SU-DHL-6 (cell line): ENCODE measurements around the gene KLB.

Source experiments
- H2AFZ ChIP-seq: fragments of 200-600 bp; sonication (generic); 2 replicates; pipeline ENCODE4 v1.6.1; 2014; ENCODE audit warnings: low read depth, mild to moderate bottlenecking, moderate library complexity, mixed read lengths, antibody characterized with exemption, low read length; ENCODE audit not compliant: severe bottlenecking
- H3F3A ChIP-seq: fragments of 200-600 bp; shearing (Covaris generic); 2 replicates; pipeline ENCODE4 v1.6.0; 2016; ENCODE audit warnings: antibody characterized with exemption, mild to moderate bottlenecking; ENCODE audit not compliant: insufficient read depth
- H3K27ac ChIP-seq: fragments of 200-600 bp; sonication (generic); 2 replicates; pipeline ENCODE4 v1.5.1; 2016; ENCODE audit warnings: low read depth, mild to moderate bottlenecking, low read length, moderate library complexity, mixed read lengths
- H3K27me3 ChIP-seq: fragments of 200-600 bp; sonication (generic), shearing (Covaris generic); 2 replicates; pipeline ENCODE4 v1.6.0; 2014; ENCODE audit warnings: mild to moderate bottlenecking, low read length
- H3K36me3 ChIP-seq: fragments of 200-600 bp; sonication (generic); 2 replicates; pipeline ENCODE4 v1.6.1; 2014; ENCODE audit warnings: mild to moderate bottlenecking, low read length, mixed read lengths
- H3K4me2 ChIP-seq: fragments of 300-600, 200-600 bp; shearing (Covaris generic), sonication (generic); 2 replicates; pipeline ENCODE4 v1.6.0; 2014; ENCODE audit warnings: low read length, low read depth, mild to moderate bottlenecking; ENCODE audit not compliant: poor library complexity, severe bottlenecking
- H3K4me3 ChIP-seq: fragments of 200-600 bp; sonication (generic); 2 replicates; pipeline ENCODE4 v1.5.1; 2014; ENCODE audit warnings: antibody characterized with exemption, low read length, mild to moderate bottlenecking, mixed read lengths; ENCODE audit not compliant: insufficient read depth, poor library complexity, severe bottlenecking
- H3K79me2 ChIP-seq: fragments of 200-600 bp; sonication (generic); 2 replicates; pipeline ENCODE4 v1.6.1; 2014; ENCODE audit warnings: mild to moderate bottlenecking, low read length, moderate library complexity; ENCODE audit not compliant: insufficient read depth
- H3K9ac ChIP-seq: fragments of 200-600 bp; sonication (generic); 2 replicates; pipeline ENCODE4 v1.7.0; 2014; ENCODE audit warnings: mild to moderate bottlenecking, low read length
- H3K9me2 ChIP-seq: fragments of 200-600 bp; sonication (generic); replicated peaks from 2 replicates; pipeline ENCODE4 v1.6.1; 2014; ENCODE audit warnings: low read length; ENCODE audit not compliant: insufficient read depth
- H3K9me3 ChIP-seq: fragments of 200-600 bp; sonication (generic); 2 replicates; pipeline ENCODE4 v1.6.1; 2014; ENCODE audit warnings: low read length, mixed read lengths; ENCODE audit not compliant: insufficient read depth
- H4K20me1 ChIP-seq: fragments of 200-600 bp; sonication (generic); 2 replicates; pipeline ENCODE4 v1.6.1; 2014; ENCODE audit warnings: low read depth, mild to moderate bottlenecking, antibody characterized with exemption, low read length, moderate library complexity, mixed read lengths
- CTCF ChIP-seq: fragments of 200-600 bp; sonication (generic); IDR thresholded peaks from one replicate; pipeline ENCODE4 v1.5.1; 2017; ENCODE audit warnings: antibody characterized with exemption, mild to moderate bottlenecking, low read length, moderate library complexity; ENCODE audit not compliant: insufficient read depth, poor library complexity, severe bottlenecking
- EZH2phosphoT487 ChIP-seq: fragments of 200-600 bp; sonication (generic), shearing (Covaris generic); conservative IDR thresholded peaks from 2 replicates; pipeline ENCODE4 v1.6.1; 2018; ENCODE audit warnings: mild to moderate bottlenecking, antibody characterized with exemption, low read length, moderate library complexity, mixed read lengths

Gene KLB

DNA sequence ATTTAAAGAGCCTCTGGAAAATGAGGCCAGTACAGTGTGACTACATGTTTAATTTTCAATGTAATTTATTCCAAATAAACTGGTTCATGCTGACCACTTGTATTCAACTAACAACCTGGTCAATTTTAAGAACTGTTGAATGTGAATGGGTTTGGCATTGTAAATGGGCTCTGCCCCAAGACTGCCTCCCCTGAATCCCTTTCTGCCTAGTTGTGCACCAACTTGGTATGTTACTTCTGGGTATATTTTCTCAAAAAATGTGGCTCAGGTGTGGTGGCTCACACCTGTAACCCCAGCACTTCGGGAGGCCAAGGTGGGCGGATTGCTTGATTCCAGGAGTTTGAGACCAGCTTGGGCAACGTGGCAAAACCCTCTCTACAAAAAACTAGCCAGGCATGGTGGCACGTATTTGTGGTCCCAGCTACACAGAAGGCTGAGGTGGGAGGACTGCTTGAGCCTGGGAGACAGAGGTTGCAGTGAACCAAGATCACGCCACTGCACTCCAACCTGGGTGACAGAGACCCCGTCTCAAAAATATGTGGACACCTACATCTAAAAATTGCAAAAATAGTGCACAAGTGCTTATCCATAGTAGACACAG lies 44.8 kb downstream of the KLB start:
- Histone ChIP-seq H3K9me3 (no peaks in the 10 kb centered on the region), H3K9ac (no peak overlapping the region), H3F3A (peaks cover 85% of the 10 kb centered on the region), H3K79me2 (peaks cover 2% of the 10 kb centered on the region), H3K27ac (no peak overlapping the region), H3K4me2 (no peak overlapping the region), H3K4me3 (no peak overlapping the region), H3K9me2 (no peaks in the 10 kb centered on the region), H2AFZ (no peak overlapping the region), H4K20me1 (peaks cover 20% of the 10 kb centered on the region), H3K36me3 (peaks cover 55% of the 10 kb centered on the region), H3K27me3 (no peaks in the 10 kb centered on the region)
- TF ChIP-seq CTCF (no peak), EZH2phosphoT487 (no peak)

- Histone ChIP-seq H3K27ac (no peak overlapping the region), H3K9me2 (no peaks in the 10 kb centered on the region), H3K27me3 (no peaks in the 10 kb centered on the region), H3K79me2 (peaks cover 10% of the 10 kb centered on the region), H3K4me3 (no peak overlapping the region), H3K9ac (no peak overlapping the region), H3F3A (peaks cover 90% of the 10 kb centered on the region), H3K9me3 (no peaks in the 10 kb centered on the region), H3K36me3 (peaks cover 63% of the 10 kb centered on the region), H3K4me2 (no peak overlapping the region), H4K20me1 (peaks cover 28% of the 10 kb centered on the region), H2AFZ (no peak overlapping the region)
- TF ChIP-seq EZH2phosphoT487 (no peak), CTCF (no peak)
Measured at GRCh38 chr4:39452153-39452859, 45.6 kb downstream of the KLB start.

DNA sequence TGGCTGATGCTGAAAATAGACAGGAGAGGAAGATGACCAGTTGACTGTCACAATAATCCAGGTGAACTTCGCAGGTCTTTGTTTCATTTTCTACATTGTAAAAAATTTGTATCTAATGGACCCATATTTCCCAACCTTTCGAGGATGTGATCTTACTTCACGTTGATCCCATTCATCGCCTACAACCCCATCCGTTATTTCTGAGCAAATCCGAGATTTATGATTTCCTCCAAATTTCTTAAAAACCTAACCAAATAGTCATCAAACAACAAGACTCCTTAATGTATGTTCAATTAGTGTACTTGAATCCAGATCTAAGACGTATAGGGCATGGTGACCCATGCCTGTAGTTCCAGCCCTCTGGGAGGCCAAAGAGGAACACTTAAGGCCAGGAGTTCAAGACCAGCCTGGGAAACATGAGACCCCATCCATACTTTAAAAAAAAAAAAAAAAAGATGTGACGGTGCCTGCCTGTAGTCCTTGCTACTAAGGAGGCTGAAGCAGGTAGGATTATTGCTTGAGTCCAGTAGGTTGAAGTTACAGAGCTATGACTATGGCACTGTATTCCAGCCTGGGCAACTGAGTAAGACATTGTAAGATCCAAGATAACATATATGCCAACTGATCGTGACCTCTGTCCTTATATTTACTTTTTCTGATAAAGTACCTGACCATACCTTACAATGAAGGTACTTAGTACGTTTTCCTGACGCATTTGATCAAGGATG lies 46.3 kb downstream of the KLB start:
- no peak overlapping the region for H2AFZ ChIP-seq
- H4K20me1 ChIP-seq, result peaks cover 33% of the 10 kb centered on the region
- no peak overlapping the region for H3K9ac ChIP-seq
- no peaks in the 10 kb centered on the region for H3K9me2 ChIP-seq
- H3K4me2 ChIP-seq, result no peak overlapping the region
- TF ChIP-seq CTCF (no peak), EZH2phosphoT487 (no peak)
- no peak overlapping the region for H3K4me3 ChIP-seq
- H3F3A ChIP-seq, result peaks cover 90% of the 10 kb centered on the region
- H3K9me3 ChIP-seq, result no peaks in the 10 kb centered on the region
- no peaks in the 10 kb centered on the region for H3K27me3 ChIP-seq
- H3K79me2 ChIP-seq, result peaks cover 17% of the 10 kb centered on the region
- H3K36me3 ChIP-seq, result peaks cover 70% of the 10 kb centered on the region
- H3K27ac ChIP-seq, result no peak overlapping the region
